Measurements from ENCODE around the gene MCCD1. TPM values are rescaled to one million over a fixed set of nuclear protein-coding genes. Genes with fewer than 3 reads are reported as not detected.
"Not testable (repeated sequence)": the region's sequence is repeated elsewhere in the genome, so short reads cannot be mapped to it uniquely, and the experiment has no call there.

MCCD1 gene
- total RNA-seq, 8 experiments from 2014 or later: 0.38 to 1.9 (median 0.75) TPM; not detected in 1

DNA sequence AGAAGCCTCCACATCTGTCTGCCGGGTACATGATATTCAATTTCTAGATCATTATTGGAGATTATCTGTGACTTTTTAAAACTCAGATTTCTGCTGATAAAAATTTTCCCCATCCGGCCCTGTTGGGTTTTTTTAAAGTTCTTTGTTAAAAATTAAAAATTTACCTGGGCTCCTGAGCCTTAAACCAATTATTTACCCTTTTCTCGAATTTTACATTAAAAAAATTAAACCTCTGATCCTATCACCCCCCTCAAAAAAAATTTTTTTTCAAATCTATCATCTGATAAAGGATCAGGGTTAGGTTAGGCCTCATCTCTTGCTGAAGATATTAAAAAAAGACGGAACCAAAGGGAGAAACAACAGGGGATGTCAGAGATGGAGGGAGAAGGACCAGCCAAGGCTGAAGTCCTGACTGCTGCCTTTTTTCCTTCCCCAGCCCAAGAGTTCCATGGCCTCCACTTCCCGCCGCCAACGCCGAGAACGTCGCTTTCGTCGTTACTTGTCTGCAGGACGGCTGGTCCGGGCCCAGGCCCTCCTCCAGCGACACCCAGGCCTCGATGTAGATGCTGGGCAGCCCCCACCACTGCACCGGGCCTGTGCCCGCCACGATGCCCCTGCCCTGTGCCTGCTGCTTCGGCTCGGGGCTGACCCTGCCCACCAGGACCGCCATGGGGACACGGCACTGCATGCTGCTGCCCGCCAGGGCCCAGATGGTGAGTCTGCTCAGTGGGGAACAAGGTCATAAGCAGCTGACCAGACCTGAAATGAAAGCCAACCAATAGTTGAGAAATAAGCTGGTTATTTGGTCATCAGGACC, 19.2 kb downstream of the MCCD1 start:
- no peak for ATAC-seq (replicated peaks in 6 of 8)
- 0 to 70% (median 6%) methylated on average over 1 to 13 of the region's 24 CpGs; no CpG with 5 or more reads in 1 of the 10 experiments for WGBS, 10 experiments
- H3K4me3 ChIP-seq: peak overlapping the region; percentile 46 to 78 (median 67)
- in situ Hi-C loops (cut with MboI; ENCODE audit: low pct_unique_long_range_greater_than_20kb in 2 of 9, low sequenced_read_pairs in 9 of 9, unreplicated experiment in 9 of 9): loop anchor here in 3 of 9 experiments (10.0 to 25.0 kb wide), 2 partner anchors 47 to 639 kb away; partner anchors contain the start of genes NCR3 (in 2 of the 3), AGER (in 1 of the 3), AGPAT1 (in 1 of the 3) and GPSM3 (in 1 of the 3)
- peak overlapping the region; percentile 70 to 75 for H3K27ac ChIP-seq
- peaks cover 8 to 17% of the 10 kb centered on the region in 2 donors for H3K4me1 ChIP-seq (replicated peaks in 1 of 2)

DNA sequence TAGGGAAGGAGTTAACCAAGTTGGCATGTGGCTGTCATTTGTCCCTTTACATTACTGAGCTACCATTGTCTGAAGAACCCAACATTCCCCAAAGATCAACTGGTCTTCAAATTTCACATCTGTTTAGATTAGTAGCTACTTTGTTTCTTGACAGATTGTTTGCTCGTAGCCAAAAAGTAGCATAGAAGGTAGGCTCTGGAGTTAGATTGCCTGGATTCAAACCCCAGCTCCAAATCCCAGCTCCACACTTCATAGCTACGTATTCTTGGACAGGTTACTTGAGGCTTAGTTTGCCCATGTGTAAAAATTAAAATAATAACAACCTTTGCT, 19.7 kb downstream of the MCCD1 start:
- in situ Hi-C loops (cut with MboI; ENCODE audit: low pct_unique_long_range_greater_than_20kb in 2 of 9, low sequenced_read_pairs in 9 of 9, unreplicated experiment in 9 of 9): loop anchor here in 3 of 9 experiments (10.0 to 25.0 kb wide), 2 partner anchors 46 to 639 kb away; partner anchors contain the start of genes NCR3 (in 2 of the 3), AGER (in 1 of the 3), AGPAT1 (in 1 of the 3) and GPSM3 (in 1 of the 3)
- Histone ChIP-seq H3K27ac (no peak overlapping the region), H3K4me1 (replicated peaks in 1 of 2) (peaks cover 7 to 14% of the 10 kb centered on the region in 2 donors), H3K4me3 (peak overlapping the region; percentile 46 to 78 (median 67))
- ATAC-seq (replicated peaks in 6 of 8): no peak
- 87 to 100% (median 100%) methylated on average over 1 to 2 of the region's 2 CpGs; no CpG with 5 or more reads in 3 of the 10 experiments for WGBS, 10 experiments

DNA sequence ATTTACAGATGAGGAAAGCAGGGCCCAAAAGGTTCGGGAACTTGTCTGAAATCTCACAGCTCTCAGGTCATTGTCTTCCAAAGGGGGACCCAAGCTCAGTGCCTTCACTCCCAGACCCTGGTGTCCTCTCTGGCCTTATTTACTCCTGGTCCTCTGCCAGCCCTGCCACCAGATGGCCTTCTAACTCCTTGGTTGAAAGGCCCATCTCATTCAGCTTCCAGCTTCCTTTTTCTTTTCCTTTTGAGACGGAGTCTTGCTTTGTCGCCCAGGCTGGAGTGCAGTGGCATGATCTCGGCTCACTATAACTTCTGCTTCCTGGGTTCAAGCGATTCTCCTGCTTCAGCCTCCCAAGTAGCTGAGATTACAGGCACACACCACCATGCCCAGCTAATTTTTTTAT, 22.6 kb downstream of the MCCD1 start:
- in situ Hi-C loops (cut with MboI; ENCODE audit: low pct_unique_long_range_greater_than_20kb in 2 of 9, low sequenced_read_pairs in 9 of 9, unreplicated experiment in 9 of 9); H3K4me3 ChIP-seq; H3K4me1 ChIP-seq (replicated peaks in 1 of 2); ATAC-seq (replicated peaks in 6 of 8); H3K27ac ChIP-seq: not testable (repeated sequence)
- 37 to 100% (median 78%) methylated on average over 1 to 5 of the region's 5 CpGs for WGBS, 10 experiments

DNA sequence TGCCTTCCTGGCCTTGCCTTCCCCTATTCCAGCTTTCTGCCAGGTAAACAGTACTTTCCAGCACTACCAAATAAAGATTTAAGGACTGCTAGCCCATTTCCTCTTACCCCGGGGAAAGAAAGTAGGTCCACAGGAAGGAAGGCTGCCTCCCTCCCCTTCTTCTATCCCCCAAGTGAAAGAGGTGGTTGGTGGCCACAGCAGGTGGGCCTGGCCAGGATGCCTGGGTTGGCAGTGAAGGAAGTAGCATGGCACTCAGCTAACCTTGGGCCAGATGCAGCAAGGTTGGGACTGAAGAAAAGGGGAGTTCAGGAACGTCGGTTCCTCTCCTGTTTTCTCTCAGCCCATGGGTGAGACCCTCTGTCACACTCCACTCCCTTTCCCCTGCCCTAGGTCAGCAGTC, 27.5 kb downstream of the MCCD1 start:
- no peak overlapping the region for H3K27ac ChIP-seq
- ATAC-seq (replicated peaks in 6 of 8): no peak
- no peak overlapping the region for H3K4me3 ChIP-seq
- 67 to 100% (median 77%) methylated on average over 1 to 3 of the region's 3 CpGs; no CpG with 5 or more reads in 6 of the 10 experiments for WGBS, 10 experiments
- in situ Hi-C loops (cut with MboI; ENCODE audit: low pct_unique_long_range_greater_than_20kb in 2 of 9, low sequenced_read_pairs in 9 of 9, unreplicated experiment in 9 of 9): no loop called here
- no peaks in the 10 kb centered on the region for H3K4me1 ChIP-seq (replicated peaks in 1 of 2)

DNA sequence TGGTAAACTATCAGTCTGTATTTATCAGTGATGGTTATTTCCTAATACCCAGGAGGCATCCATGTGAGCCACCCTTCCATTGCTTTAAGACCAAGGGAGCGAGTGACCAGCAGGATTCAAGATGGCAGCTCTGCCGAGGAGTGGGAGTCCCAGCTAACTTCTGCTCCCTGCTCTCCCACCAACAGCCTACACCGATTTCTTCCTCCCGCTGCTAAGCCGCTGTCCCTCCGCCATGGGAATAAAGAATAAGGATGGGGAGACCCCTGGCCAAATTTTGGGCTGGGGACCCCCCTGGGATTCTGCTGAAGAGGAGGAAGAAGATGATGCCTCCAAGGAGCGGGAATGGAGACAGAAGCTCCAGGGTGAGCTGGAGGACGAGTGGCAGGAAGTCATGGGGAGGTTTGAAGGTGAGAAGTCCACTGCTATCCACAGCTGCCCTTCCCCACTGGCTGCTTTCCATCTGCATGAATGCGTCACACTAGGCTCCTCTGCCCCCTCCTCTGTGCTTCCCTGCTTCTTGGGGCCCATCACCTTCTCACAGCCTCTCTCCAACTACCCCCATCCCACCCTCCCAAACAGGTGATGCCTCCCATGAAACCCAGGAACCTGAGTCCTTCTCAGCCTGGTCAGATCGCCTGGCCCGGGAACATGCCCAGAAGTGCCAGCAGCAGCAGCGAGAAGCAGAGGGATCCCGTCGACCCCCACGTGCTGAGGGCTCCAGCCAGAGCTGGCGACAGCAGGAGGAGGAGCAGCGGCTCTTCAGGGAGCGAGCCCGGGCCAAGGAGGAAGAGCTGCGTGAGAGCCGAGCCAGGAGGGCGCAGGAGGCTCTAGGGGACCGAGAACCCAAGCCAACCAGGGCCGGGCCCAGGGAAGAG, 28.9 kb downstream of the MCCD1 start:
- Histone ChIP-seq H3K4me1 (replicated peaks in 1 of 2) (no peaks in the 10 kb centered on the region), H3K27ac (no peak overlapping the region), H3K4me3 (no peak overlapping the region)
- ATAC-seq (replicated peaks in 6 of 8): peak in 2 of 8 experiments; percentile 6 to 8
- in situ Hi-C loops (cut with MboI; ENCODE audit: low pct_unique_long_range_greater_than_20kb in 2 of 9, low sequenced_read_pairs in 9 of 9, unreplicated experiment in 9 of 9): no loop called here
- 67 to 88% (median 81%) methylated on average over 4 to 5 of the region's 24 CpGs; no CpG with 5 or more reads in 4 of the 10 experiments for WGBS, 10 experiments

DNA sequence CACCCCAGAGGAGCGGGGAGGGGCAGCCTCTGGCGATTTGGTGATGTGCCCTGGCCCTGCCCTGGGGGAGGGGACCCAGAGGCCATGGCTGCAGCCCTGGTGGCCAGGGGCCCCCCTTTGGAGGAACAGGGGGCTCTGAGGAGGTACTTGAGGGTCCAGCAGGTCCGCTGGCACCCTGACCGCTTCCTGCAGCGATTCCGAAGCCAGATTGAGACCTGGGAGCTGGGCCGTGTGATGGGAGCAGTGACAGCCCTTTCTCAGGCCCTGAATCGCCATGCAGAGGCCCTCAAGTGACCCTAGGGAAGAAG, 29.5 kb downstream of the MCCD1 start:
- in situ Hi-C loops (cut with MboI; ENCODE audit: low pct_unique_long_range_greater_than_20kb in 2 of 9, low sequenced_read_pairs in 9 of 9, unreplicated experiment in 9 of 9): no loop called here
- Histone ChIP-seq H3K4me1 (replicated peaks in 1 of 2) (no peaks in the 10 kb centered on the region), H3K27ac (no peak overlapping the region), H3K4me3 (no peak overlapping the region)
- peak in 2 of 8 experiments; percentile 30 to 43 for ATAC-seq (replicated peaks in 6 of 8)
- 85% methylated on average over 4 of the region's 8 CpGs; no CpG with 5 or more reads in 9 of the 10 experiments for WGBS, 10 experiments

DNA sequence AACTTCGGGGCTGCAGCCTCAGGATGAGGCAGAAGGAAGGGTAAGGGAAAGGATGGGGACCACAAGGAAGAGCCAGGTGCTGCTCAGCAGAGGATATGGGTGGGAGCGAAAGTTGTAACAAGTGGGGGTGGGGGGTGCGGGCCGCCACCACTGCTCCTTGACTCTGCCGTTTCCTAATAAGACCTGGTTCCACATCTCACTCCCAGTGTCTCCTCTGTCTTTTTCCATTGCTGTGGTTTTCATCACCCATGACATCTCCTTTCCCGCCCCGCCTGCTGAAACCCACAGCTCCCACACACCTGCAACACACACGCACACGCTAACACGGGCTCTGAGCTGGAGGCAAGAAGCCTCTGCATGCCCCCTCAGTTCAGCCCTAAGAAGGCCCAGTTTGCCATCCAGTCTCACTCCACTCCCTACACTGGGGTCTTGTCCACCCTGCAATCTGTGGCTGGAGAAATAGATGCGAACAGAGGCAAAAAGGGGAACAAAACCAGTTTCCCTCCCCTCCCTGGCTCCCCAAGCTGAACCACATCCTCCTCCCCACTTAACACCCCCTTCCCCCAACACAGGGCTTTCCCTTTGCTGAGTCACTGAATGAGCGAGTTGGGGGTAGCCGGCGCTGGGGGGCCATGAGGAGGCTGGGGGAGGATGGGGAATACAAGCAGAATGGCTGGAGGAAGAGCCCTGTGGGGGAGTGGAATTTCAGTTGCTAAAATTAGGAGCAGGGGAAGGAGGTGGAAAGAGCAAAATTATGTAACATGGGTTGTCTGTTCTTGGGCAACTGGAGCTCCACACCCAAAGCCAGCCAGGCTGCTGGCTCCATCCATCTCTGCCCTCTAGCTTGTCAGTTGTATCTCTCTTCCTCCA, 30.1 kb downstream of the MCCD1 start:
- no peak overlapping the region for H3K27ac ChIP-seq
- in situ Hi-C loops (cut with MboI; ENCODE audit: low pct_unique_long_range_greater_than_20kb in 2 of 9, low sequenced_read_pairs in 9 of 9, unreplicated experiment in 9 of 9): no loop called here
- 67 to 100% (median 93%) methylated on average over 1 to 8 of the region's 14 CpGs; no CpG with 5 or more reads in 4 of the 10 experiments for WGBS, 10 experiments
- no peaks in the 10 kb centered on the region for H3K4me1 ChIP-seq (replicated peaks in 1 of 2)
- ATAC-seq (replicated peaks in 6 of 8): peak in 3 of 8 experiments; percentile 9 to 14 (median 10)
- H3K4me3 ChIP-seq: no peak overlapping the region

DNA sequence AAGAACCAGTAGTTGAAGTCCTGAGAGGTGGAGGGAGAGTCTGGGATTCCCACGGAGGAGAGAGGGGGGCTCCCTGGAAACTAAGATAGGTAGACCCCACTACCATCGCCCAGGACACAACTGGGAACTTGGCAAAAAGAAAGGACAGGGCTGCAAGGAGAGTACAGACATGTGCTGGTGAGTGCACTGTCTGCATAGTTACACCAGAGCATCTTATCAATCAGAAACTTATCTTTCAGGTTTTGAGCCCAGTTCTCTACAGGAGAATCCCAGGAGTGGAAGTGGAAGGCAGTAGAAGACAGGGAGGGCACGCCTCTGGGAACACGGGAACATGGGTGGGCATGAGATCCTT, 30.8 kb downstream of the MCCD1 start:
- WGBS, 10 experiments: 74 to 100% (median 83%) methylated on average over 2 to 4 of the region's 4 CpGs; no CpG with 5 or more reads in 4 of the 10 experiments
- no peak for ATAC-seq (replicated peaks in 6 of 8)
- Histone ChIP-seq H3K4me3 (no peak overlapping the region), H3K4me1 (replicated peaks in 1 of 2) (no peaks in the 10 kb centered on the region), H3K27ac (no peak overlapping the region)
- in situ Hi-C loops (cut with MboI; ENCODE audit: low pct_unique_long_range_greater_than_20kb in 2 of 9, low sequenced_read_pairs in 9 of 9, unreplicated experiment in 9 of 9): no loop called here

DNA sequence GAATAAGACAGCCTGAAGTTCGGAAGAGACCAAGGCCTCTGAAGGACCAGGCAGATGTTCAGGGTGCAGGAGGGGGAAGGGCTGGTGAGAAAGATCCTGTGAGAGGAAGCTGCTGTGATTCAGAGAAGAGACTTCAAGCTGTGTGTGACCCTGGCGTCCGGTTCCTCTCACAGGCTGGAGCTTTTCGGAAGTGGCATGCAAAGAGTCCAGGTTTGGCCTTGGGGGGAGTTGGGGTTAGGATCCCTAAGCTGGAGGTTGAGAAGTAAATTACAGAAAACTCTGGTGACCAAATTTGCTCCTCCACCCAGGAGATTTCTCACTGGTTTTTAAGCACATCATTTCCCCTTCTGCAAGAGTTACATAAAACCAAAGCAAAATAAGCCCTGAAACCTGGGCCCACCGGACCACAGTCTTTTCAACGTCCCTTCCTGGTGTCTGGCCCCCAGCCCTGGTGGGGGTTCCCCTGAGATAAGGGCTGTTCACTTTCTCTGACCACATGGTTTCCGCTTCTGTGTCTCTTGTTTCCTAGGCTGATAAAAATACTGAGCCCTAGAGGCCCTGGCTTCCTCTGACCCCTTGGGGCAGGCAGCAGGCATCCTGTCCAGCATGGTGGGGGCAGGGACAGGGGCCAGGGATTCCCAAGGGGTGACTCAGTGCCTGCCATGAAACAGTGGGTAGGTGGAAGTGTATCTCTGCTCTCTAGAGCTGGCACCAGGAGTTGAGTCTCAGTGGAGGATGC, 31.4 kb downstream of the MCCD1 start:
- Histone ChIP-seq H3K27ac (peak overlapping the region in 1 of 2 donors; percentile 30), H3K4me3 (no peak overlapping the region), H3K4me1 (replicated peaks in 1 of 2) (no peaks in the 10 kb centered on the region)
- ATAC-seq (replicated peaks in 6 of 8): peak in 5 of 8 experiments; percentile 50 to 74 (median 52)
- 73 to 100% (median 80%) methylated on average over 1 to 7 of the region's 7 CpGs; no CpG with 5 or more reads in 2 of the 10 experiments for WGBS, 10 experiments
- in situ Hi-C loops (cut with MboI; ENCODE audit: low pct_unique_long_range_greater_than_20kb in 2 of 9, low sequenced_read_pairs in 9 of 9, unreplicated experiment in 9 of 9): no loop called here

- no peak overlapping the region for H3K27ac ChIP-seq
- ATAC-seq (replicated peaks in 6 of 8): peak in 1 of 8 experiments; percentile 17
- in situ Hi-C loops (cut with MboI; ENCODE audit: low pct_unique_long_range_greater_than_20kb in 2 of 9, low sequenced_read_pairs in 9 of 9, unreplicated experiment in 9 of 9): no loop called here
- no peak overlapping the region for H3K4me3 ChIP-seq
- no peaks in the 10 kb centered on the region for H3K4me1 ChIP-seq (replicated peaks in 1 of 2)
These were observed 31.9 kb downstream of the MCCD1 start for GRCh38 chr6:31560697-31561058.

DNA sequence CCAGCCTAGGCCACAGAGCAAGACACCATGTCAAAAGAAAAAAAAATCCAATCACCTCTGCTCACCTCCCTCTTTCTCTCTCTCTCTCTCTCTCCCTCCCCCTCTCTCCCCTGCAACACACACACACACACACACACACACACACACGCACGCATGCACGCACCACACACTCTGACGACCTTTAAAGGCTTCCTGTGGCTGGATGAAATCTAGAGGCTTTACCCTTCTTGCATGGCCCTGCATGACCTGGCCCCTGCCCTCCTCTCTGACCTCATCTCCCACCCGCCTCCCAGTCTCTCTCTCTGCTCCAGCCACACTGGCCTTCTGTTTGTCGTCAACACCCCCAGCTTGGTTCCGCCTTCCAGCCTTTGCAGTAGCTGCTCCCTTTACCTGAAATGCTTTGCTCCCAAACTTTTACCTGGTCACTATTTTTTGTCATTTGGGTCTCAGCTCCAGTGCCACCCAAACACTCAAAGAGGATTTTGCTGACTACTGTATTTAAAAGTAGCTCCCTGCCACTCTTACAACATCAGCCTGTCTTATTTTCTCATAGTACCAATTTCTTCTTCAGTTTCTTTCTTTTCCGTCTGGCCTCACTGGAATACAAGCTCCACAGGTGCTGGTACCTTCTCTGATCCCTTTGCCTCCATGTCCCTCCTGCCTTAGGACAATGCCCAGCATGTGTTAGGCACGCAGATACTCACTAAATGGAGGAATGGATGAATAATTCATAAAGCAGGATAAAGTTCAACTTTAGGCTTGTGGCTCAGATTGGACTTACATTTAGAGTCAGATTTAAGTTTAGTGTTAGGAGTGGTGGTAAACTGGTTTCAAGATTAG, 39.0 kb downstream of the MCCD1 start:
- no peaks in the 10 kb centered on the region for H3K4me1 ChIP-seq (replicated peaks in 1 of 2)
- WGBS, 10 experiments: 16 to 82% (median 49%) methylated on average over 2 to 8 of the region's 9 CpGs; no CpG with 5 or more reads in 2 of the 10 experiments
- in situ Hi-C loops (cut with MboI; ENCODE audit: low pct_unique_long_range_greater_than_20kb in 2 of 9, low sequenced_read_pairs in 9 of 9, unreplicated experiment in 9 of 9): no loop called here
- H3K27ac ChIP-seq: no peak overlapping the region
- no peak overlapping the region for H3K4me3 ChIP-seq
- peak in 3 of 8 experiments; percentile 20 to 21 (median 20) for ATAC-seq (replicated peaks in 6 of 8)
